Islet of Langerhans (tissue), 1 donor: Measurements from ENCODE around the gene GPATCH2L.

Experiments used
- FAIRE-seq: peaks from one replicate; lab custom pipeline; 2011; peaks lifted over from hg19 to GRCh38; lab: Jason Lieb, UNC

Gene GPATCH2L

GRCh38 chr14:76136476-76137110 lies 15.1 kb upstream of the GPATCH2L start:
- FAIRE-seq: no peak

- FAIRE-seq: no peak
Measured at GRCh38 chr14:76138119-76138757, 13.5 kb upstream of the GPATCH2L start.

- FAIRE-seq: no peak
Measured at GRCh38 chr14:76138758-76139723, 12.7 kb upstream of the GPATCH2L start.

GRCh38 chr14:76143642-76144041 lies 8.1 kb upstream of the GPATCH2L start:
- FAIRE-seq: no peak

- no peak for FAIRE-seq
Measured at GRCh38 chr14:76146976-76147375, 4.7 kb upstream of the GPATCH2L start.

GRCh38 chr14:76149196-76149595 lies 2.5 kb upstream of the GPATCH2L start:
- no peak for FAIRE-seq

GRCh38 chr14:76152333-76152681 lies 585 bp downstream of the GPATCH2L start:
- FAIRE-seq: no peak

- FAIRE-seq: no peak
Measured at GRCh38 chr14:76153919-76154318, 2.2 kb downstream of the GPATCH2L start.

- FAIRE-seq: no peak
Measured at GRCh38 chr14:76154539-76155126, 2.9 kb downstream of the GPATCH2L start.

- no peak for FAIRE-seq
Measured at GRCh38 chr14:76163668-76164363, 12.1 kb downstream of the GPATCH2L start.

GRCh38 chr14:76168531-76168930 lies 16.8 kb downstream of the GPATCH2L start:
- no peak for FAIRE-seq

GRCh38 chr14:76169776-76170175 lies 18.1 kb downstream of the GPATCH2L start:
- no peak for FAIRE-seq

- no peak for FAIRE-seq
Measured at GRCh38 chr14:76174982-76175381, 23.3 kb downstream of the GPATCH2L start.

- no peak for FAIRE-seq
Measured at GRCh38 chr14:76175942-76176341, 24.2 kb downstream of the GPATCH2L start.

GRCh38 chr14:76181546-76181945 lies 29.8 kb downstream of the GPATCH2L start:
- FAIRE-seq: no peak

GRCh38 chr14:76186308-76187027 lies 34.7 kb downstream of the GPATCH2L start:
- no peak for FAIRE-seq

- FAIRE-seq: no peak
Measured at GRCh38 chr14:76191297-76191696, 39.6 kb downstream of the GPATCH2L start.

GRCh38 chr14:76193696-76194095 lies 42.0 kb downstream of the GPATCH2L start:
- FAIRE-seq: no peak

GRCh38 chr14:76194327-76194726 lies 42.6 kb downstream of the GPATCH2L start:
- FAIRE-seq: no peak

- FAIRE-seq: no peak
Measured at GRCh38 chr14:76195003-76195402, 43.3 kb downstream of the GPATCH2L start.

GRCh38 chr14:76196980-76197695 lies 45.4 kb downstream of the GPATCH2L start:
- FAIRE-seq: no peak
